ES-I3 (cell line): Measurements from ENCODE around the gene COPS6.

Source experiments
- H3K36me3 ChIP-seq: 2 replicates; pipeline ENCODE4 v1.6.1; 2013; ENCODE audit warnings: mild to moderate bottlenecking, low read length, control low read depth, moderate library complexity; ENCODE audit not compliant: insufficient read depth
- H3K4me1 ChIP-seq: 2 replicates; pipeline ENCODE4 v1.6.1; 2013; ENCODE audit warnings: mild to moderate bottlenecking, control low read depth, low read length; ENCODE audit not compliant: insufficient read depth
- H3K9ac ChIP-seq: 2 replicates; pipeline ENCODE4 v1.6.1; 2013; ENCODE audit warnings: low read depth, mild to moderate bottlenecking, low read length, moderate library complexity
- H3K9me3 ChIP-seq: 2 replicates; pipeline ENCODE4 v1.6.1; 2013; ENCODE audit warnings: mild to moderate bottlenecking, low read length, moderate library complexity; ENCODE audit not compliant: control insufficient read depth, insufficient read depth

Gene COPS6

DNA sequence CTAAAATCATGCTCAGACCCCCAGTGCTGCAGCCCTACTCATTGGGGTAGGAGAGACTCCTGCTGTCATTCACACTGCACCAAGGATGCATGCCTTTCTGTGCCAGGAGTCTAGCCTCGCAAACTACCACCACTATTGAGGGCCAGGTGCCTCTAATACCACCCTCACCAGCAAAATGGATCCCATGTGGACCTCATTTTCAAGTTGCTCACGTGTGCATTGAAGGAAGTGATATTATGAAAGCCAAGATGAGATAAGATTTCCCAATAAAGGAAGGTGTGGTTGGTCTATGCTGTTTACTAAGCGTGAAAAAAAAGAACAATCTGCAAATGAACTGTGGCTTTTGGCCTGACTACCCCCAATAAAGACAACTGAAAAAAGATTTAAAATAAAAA is 52.8 kb downstream of the COPS6 start:
- H3K4me1 ChIP-seq: no peaks in the 10 kb centered on the region
- no peaks in the 10 kb centered on the region for H3K9me3 ChIP-seq
- H3K9ac ChIP-seq: no peak overlapping the region
- no peaks in the 10 kb centered on the region for H3K36me3 ChIP-seq
